ENCODE data around the gene PRR30. TPM values are rescaled to one million over a fixed set of nuclear protein-coding genes. Genes with fewer than 3 reads are reported as not detected.

Gene PRR30
- total RNA-seq, 1 experiment from 2014 or later, result not detected

DNA sequence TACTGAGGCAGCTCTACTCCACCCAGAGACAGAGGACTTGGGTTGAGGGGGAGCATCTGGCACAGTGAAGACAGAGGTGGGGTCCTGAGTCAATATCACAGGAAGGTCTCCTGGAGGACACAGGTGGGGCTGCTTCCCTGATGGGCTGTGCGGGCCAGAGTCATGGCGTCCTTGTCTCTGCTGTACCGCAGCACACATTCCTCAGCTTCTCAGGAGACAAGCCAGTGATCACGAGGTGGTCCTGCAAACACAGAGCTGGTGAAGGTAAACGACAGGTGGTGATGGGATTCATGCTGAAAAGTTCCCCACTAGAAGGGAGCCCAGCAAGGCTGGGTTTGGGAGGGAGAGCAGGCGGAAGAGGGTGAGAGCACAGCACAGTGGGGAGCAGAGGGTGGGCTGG is 19.3 kb upstream of the PRR30 start:
- peaks cover 29% of the 10 kb centered on the region for H3K27me3 Mint-ChIP-seq (ENCODE audit: unreplicated experiment)
- intact Hi-C loops (cut with micrococcal nuclease; ENCODE audit: unreplicated experiment), result no loop called here
- H3K36me3 Mint-ChIP-seq (ENCODE audit: insufficient read depth, unreplicated experiment), result no peaks in the 10 kb centered on the region
- H3K4me3 Mint-ChIP-seq (ENCODE audit: low read depth, unreplicated experiment), result no peak overlapping the region
- CTCF ChIA-PET, result interaction anchor here (0.5 to 0.6 kb wide), 2 partner anchors 196 to 1142 kb away, joined by 3 read pairs; no protein-coding TSS in a partner anchor
- no peaks in the 10 kb centered on the region for H3K9me3 Mint-ChIP-seq (ENCODE audit: low read depth, unreplicated experiment)
- no peak for DNase-seq
- BruUV-seq (replicated peaks), result no TSS peak
- TF ChIP-seq, protein P1, sequence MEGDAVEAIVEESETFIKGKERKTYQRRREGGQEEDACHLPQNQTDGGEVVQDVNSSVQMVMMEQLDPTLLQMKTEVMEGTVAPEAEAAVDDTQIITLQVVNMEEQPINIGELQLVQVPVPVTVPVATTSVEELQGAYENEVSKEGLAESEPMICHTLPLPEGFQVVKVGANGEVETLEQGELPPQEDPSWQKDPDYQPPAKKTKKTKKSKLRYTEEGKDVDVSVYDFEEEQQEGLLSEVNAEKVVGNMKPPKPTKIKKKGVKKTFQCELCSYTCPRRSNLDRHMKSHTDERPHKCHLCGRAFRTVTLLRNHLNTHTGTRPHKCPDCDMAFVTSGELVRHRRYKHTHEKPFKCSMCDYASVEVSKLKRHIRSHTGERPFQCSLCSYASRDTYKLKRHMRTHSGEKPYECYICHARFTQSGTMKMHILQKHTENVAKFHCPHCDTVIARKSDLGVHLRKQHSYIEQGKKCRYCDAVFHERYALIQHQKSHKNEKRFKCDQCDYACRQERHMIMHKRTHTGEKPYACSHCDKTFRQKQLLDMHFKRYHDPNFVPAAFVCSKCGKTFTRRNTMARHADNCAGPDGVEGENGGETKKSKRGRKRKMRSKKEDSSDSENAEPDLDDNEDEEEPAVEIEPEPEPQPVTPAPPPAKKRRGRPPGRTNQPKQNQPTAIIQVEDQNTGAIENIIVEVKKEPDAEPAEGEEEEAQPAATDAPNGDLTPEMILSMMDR (IDR thresholded peaks at IDR 0.05; ENCODE audit: unreplicated experiment), result no peak
- H3K4me1 Mint-ChIP-seq (ENCODE audit: low read depth, unreplicated experiment), result peaks cover 11% of the 10 kb centered on the region
- H3K27ac Mint-ChIP-seq (ENCODE audit: unreplicated experiment), result no peak overlapping the region

DNA sequence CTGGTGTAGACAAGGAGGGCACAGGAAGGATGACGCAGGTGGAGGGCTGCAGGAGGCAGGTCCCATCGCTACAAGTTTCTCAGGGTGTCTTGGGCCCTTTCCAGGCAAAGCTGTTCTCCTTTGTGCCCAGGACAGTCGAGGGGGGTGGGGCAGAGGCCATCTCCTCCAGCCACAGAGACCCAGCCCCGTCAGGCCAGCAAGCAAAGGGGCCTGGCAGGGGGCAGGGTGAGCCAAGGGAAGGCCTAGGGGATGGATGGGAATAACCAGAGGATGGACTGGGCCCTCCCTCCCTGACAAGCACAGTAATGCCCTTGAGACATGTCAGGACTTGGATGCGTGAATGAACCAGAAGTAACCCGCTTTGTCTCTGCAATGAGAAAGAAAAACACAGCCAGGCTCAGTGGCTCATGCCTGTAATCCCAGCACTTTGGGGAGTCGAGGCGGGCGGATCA is 15.9 kb upstream of the PRR30 start:
- DNase-seq, result no peak
- Mint-ChIP-seq H3K9me3 (ENCODE audit: low read depth, unreplicated experiment) (no peaks in the 10 kb centered on the region), H3K4me1 (ENCODE audit: low read depth, unreplicated experiment) (no peaks in the 10 kb centered on the region), H3K4me3 (ENCODE audit: low read depth, unreplicated experiment) (no peak overlapping the region), H3K27me3 (ENCODE audit: unreplicated experiment) (peaks cover 47% of the 10 kb centered on the region), H3K36me3 (ENCODE audit: insufficient read depth, unreplicated experiment) (no peaks in the 10 kb centered on the region), H3K27ac (ENCODE audit: unreplicated experiment) (no peak overlapping the region)
- TF ChIP-seq, protein P1 (IDR thresholded peaks at IDR 0.05; ENCODE audit: unreplicated experiment), result no peak
- BruUV-seq (replicated peaks), result no TSS peak
- intact Hi-C loops (cut with micrococcal nuclease; ENCODE audit: unreplicated experiment), result no loop called here
- CTCF ChIA-PET, result no interaction called here

DNA sequence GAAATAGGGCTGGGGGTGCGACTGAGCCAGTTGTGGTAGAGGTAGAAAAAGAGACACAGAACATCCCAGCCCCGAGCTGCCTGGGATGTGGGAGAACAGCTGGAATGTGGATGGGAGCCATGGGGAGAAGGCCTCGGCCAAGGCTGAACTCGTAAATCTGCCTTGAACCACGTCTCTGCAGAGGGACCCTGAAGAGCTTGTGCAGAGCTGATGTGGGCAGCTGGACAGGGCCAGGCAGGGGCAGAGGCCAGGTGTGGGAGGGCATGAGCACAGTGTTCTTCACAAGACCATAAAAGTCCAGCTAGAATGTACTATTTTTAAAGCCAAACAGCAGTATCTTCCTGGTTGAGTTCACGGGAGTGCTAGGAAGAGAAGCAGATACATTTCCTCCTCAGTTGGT is 15.3 kb upstream of the PRR30 start:
- Mint-ChIP-seq H3K36me3 (ENCODE audit: insufficient read depth, unreplicated experiment) (no peaks in the 10 kb centered on the region), H3K4me3 (ENCODE audit: low read depth, unreplicated experiment) (no peak overlapping the region), H3K27me3 (ENCODE audit: unreplicated experiment) (peaks cover 47% of the 10 kb centered on the region), H3K9me3 (ENCODE audit: low read depth, unreplicated experiment) (no peaks in the 10 kb centered on the region), H3K4me1 (ENCODE audit: low read depth, unreplicated experiment) (no peaks in the 10 kb centered on the region), H3K27ac (ENCODE audit: unreplicated experiment) (no peak overlapping the region)
- BruUV-seq (replicated peaks), result no TSS peak
- TF ChIP-seq, protein P1 (IDR thresholded peaks at IDR 0.05; ENCODE audit: unreplicated experiment), result no peak
- no peak for DNase-seq
- CTCF ChIA-PET, result no interaction called here
- intact Hi-C loops (cut with micrococcal nuclease; ENCODE audit: unreplicated experiment), result no loop called here

DNA sequence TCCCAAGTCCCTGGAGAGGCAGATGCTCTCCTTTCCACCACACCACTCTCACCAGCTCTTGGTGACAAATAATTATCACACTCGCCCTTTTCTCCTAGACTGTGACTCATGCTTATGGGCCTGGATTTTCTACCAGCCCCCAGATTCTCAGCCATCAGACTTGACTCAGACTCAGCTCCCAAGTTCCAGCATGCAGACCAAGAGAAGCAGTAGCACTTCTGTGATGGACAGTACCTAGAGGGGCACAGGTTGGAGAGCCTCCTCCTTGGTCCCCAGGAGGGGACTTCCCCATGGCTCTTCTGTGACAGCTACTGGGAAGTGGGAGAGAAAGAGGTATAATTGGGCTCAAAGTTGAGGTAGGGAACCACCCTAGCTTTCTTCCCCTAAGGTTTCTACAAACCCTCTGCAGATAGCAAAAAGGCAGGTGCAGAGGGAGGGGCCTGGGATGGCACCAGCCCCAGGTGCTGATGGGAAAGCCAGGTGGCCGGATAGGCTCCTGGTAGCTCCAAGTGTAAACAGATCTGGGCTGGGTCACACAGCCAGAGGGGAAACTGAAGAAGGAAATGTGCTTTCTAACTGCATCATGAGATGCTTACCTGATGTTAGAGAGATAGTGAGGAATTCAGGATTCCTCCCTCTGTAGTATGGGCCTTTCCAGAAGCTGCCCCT is 13.7 kb upstream of the PRR30 start:
- no peak for DNase-seq

More for the DNA sequence above, 13.7 kb upstream of the PRR30 start:
- Mint-ChIP-seq H3K36me3 (ENCODE audit: insufficient read depth, unreplicated experiment) (no peaks in the 10 kb centered on the region), H3K4me1 (ENCODE audit: low read depth, unreplicated experiment) (no peaks in the 10 kb centered on the region), H3K4me3 (ENCODE audit: low read depth, unreplicated experiment) (no peak overlapping the region), H3K9me3 (ENCODE audit: low read depth, unreplicated experiment) (no peaks in the 10 kb centered on the region), H3K27ac (ENCODE audit: unreplicated experiment) (no peak overlapping the region), H3K27me3 (ENCODE audit: unreplicated experiment) (peaks cover 46% of the 10 kb centered on the region)
- BruUV-seq (replicated peaks), result no TSS peak
- intact Hi-C loops (cut with micrococcal nuclease; ENCODE audit: unreplicated experiment), result no loop called here
- TF ChIP-seq, protein P1 (IDR thresholded peaks at IDR 0.05; ENCODE audit: unreplicated experiment), result no peak
- CTCF ChIA-PET, result no interaction called here

Measured in Calu3 (cell line).